K562 (cell line): ENCODE results near the gene PTPRR. TPM values are rescaled to one million over a fixed set of nuclear protein-coding genes. Genes with fewer than 3 reads are reported as not detected.

Source experiments
- ATAC-seq: fragments of 200-7000 bp; cut with Tn5 transposase; 3 replicates; pipeline ENCODE4 v1.9.1; 2020; ENCODE audit warnings: moderate library complexity
- BruUV-seq: library from RNA; stranded (reverse); fragments of 400-500 nt; replicated peaks from 2 replicates; lab custom pipeline; 2021; lab: Mats Ljungman, UMichigan
- CTCF ChIA-PET: fragments of 300-600 bp; formaldehyde crosslinking; extraction: SDS; loops from one replicate; lab custom pipeline; 2021; ENCODE audit warnings: low intra/inter-chr PET ratio; lab: Yijun Ruan, JAX
- POLR2A ChIA-PET: fragments of 300-600, 350-650 bp; sonication (Branson Sonifier 250); formaldehyde crosslinking; extraction: SDS; loops from one replicate; lab custom pipeline; 2021; ENCODE audit warnings: antibody characterized with exemption, inconsistent platforms; lab: Yijun Ruan, JAX
- DNase-seq, 4 experiments: peaks; one replicate each; pipeline versions ENCODE4 v3.0.0 to v3.0.0-alpha.2; 2011 to 2018; ENCODE audit warnings: low spot score in 3 of 4, mixed read lengths in 3 of 4; ENCODE audit errors: extremely low read depth in 1 of 4
- FAIRE-seq: peaks from 2 replicates; lab custom pipeline; 2011; peaks lifted over from hg19 to GRCh38; lab: Jason Lieb, UNC
- H2AFZ ChIP-seq: 2 replicates; pipeline ENCODE4 v1.6.0; 2011; ENCODE audit warnings: low read depth, low read length, control low read depth, inconsistent platforms
- H3K27ac ChIP-seq: fragments of 200-600 bp; 3 replicates; pipeline ENCODE4 v1.8.0; 2011; ENCODE audit warnings: low read depth, mild to moderate bottlenecking, control low read depth, inconsistent platforms, low read length, moderate library complexity, mixed read lengths; ENCODE audit errors: extremely low read depth
- H3K27me3 ChIP-seq, 2 experiments: fragments of 300-600 bp in 1 of 2; 2 replicates in 1 of 2; 3 replicates in 1 of 2; pipeline versions ENCODE4 v1.6.0 to v1.8.0; 2011; ENCODE audit warnings: inconsistent platforms in 2 of 2, low read length in 2 of 2, mild to moderate bottlenecking in 1 of 2, mixed read lengths in 1 of 2, moderate library complexity in 1 of 2; ENCODE audit not compliant: control insufficient read depth in 2 of 2, insufficient read depth in 2 of 2
- H3K36me3 ChIP-seq: fragments of 300-600 bp; 3 replicates; pipeline ENCODE4 v1.8.0; 2011; ENCODE audit warnings: mild to moderate bottlenecking, low read length, inconsistent platforms; ENCODE audit not compliant: control insufficient read depth, insufficient read depth
- H3K4me1 ChIP-seq, 2 experiments: fragments of 200-600 bp in 1 of 2; replicated peaks in 1 of 2; 2 replicates in 1 of 2; 3 replicates in 1 of 2; pipeline versions ENCODE4 v1.5.1 to v1.8.0; 2011; ENCODE audit warnings: inconsistent platforms in 2 of 2, low read length in 2 of 2, mild to moderate bottlenecking in 1 of 2, mixed read lengths in 1 of 2, moderate library complexity in 1 of 2; ENCODE audit not compliant: control insufficient read depth in 2 of 2, insufficient read depth in 2 of 2
- H3K4me2 ChIP-seq: 2 replicates; pipeline ENCODE4 v1.6.1; 2011; ENCODE audit warnings: low read length, control low read depth, inconsistent platforms, mixed read lengths; ENCODE audit not compliant: insufficient read depth
- H3K4me3 ChIP-seq: fragments of 200-600 bp; sonication (generic), shearing (Covaris generic); 2 replicates; pipeline ENCODE4 v1.5.1; 2016; ENCODE audit warnings: control low read depth, inconsistent platforms
- H3K79me2 ChIP-seq: fragments of 200-600 bp; 3 replicates; pipeline ENCODE4 v1.8.0; 2011; ENCODE audit warnings: low read length, inconsistent platforms; ENCODE audit not compliant: control insufficient read depth, insufficient read depth
- H3K9ac ChIP-seq, 2 experiments: 2 replicates each; pipeline versions ENCODE4 v1.6.0 to v1.6.1; 2011; ENCODE audit warnings: low read depth in 2 of 2, low read length in 2 of 2, control low read depth in 1 of 2, inconsistent platforms in 1 of 2, mild to moderate bottlenecking in 1 of 2, mixed read lengths in 1 of 2; ENCODE audit not compliant: insufficient read depth in 1 of 2
- H3K9me1 ChIP-seq: one replicate; pipeline ENCODE4 v1.6.0; 2011; ENCODE audit warnings: inconsistent platforms, mild to moderate bottlenecking, low read length, moderate library complexity; ENCODE audit not compliant: control insufficient read depth, insufficient read depth
- H3K9me3 ChIP-seq: replicated peaks from 2 replicates; pipeline ENCODE4 v1.5.1; 2011; ENCODE audit warnings: low read depth, low read length, inconsistent platforms; ENCODE audit not compliant: control insufficient read depth, insufficient read depth
- H4K20me1 ChIP-seq: replicated peaks from 2 replicates; pipeline ENCODE4 v1.6.1; 2011; ENCODE audit warnings: low read length, inconsistent platforms, mixed read lengths; ENCODE audit not compliant: control insufficient read depth, insufficient read depth
- CEBPG ChIP-seq, 3 experiments: fragments of 200-800 bp in 1 of 3; sonication (Bioruptor generic) in 1 of 3; sonication (generic) in 1 of 3; formaldehyde crosslinking in 1 of 3; IDR thresholded peaks in 2 of 3; conservative IDR thresholded peaks in 1 of 3; 2 replicates each; pipeline versions ENCODE4 v1.6.1 to v1.8.0; 2016 to 2022; ENCODE audit warnings: missing compliant biosample characterization in 2 of 3, missing genetic modification characterization in 2 of 3, mild to moderate bottlenecking in 1 of 3, missing genetic modification reagents in 1 of 3
- NFXL1 ChIP-seq: fragments of 450-650 bp; formaldehyde crosslinking; IDR thresholded peaks from 2 replicates; pipeline ENCODE4 v1.4.0; 2021; ENCODE audit warnings: mild to moderate bottlenecking
- ZBTB1 ChIP-seq: sonication (generic); formaldehyde crosslinking; IDR thresholded peaks from 2 replicates; pipeline ENCODE4 v1.8.1; 2023; ENCODE audit warnings: missing genetic modification reagents, low read depth, mild to moderate bottlenecking, borderline replicate concordance
- WGBS: fragments of 100-300 bp; shearing (Covaris generic); methylation state at CpG from one replicate; pipeline ENCODE4 v1.1.6; 2016; ENCODE audit warnings: low coverage, mixed read lengths; ENCODE audit not compliant: insufficient coverage; ENCODE audit errors: missing lambda C conversion rate; 5-methylcytosine and 5-hydroxymethylcytosine counted together
- in situ Hi-C: fragments of 300-500 bp; cut with MboI; formaldehyde crosslinking; loops from 4 replicates; pipeline ENCODE4 v1.15.0; 2018; ENCODE audit warnings: inconsistent platforms, mixed read lengths
- intact Hi-C: fragments of 100-400 bp; cut with micrococcal nuclease; formaldehyde crosslinking; loops from 2 replicates; pipeline ENCODE4 v1.14.2; 2022
- polyA plus RNA-seq, 8 experiments: library from polyadenylated mRNA; depleted of rRNA in 4 of 8; stranded (reverse) in 5 of 8; unstranded in 3 of 8; fragments of >200 nt; fragmentation: Nextera tagmentation in 2 of 8; fragmentation: Illumina TruSeq in 1 of 8; extraction: Ambion mirVana in 2 of 8; extraction: Trizol in 1 of 8; gene quantifications; 2 replicates each; pipeline versions ENCODE4 v1.2.1 to v1.2.3, GENCODE V29; 2011 to 2014; ENCODE audit warnings: inconsistent platforms in 1 of 8, missing spikeins in 1 of 8
- total RNA-seq, 7 experiments: library from RNA; depleted of rRNA in 6 of 7; stranded (reverse); fragments of >200 nt in 6 of 7; fragmentation: Illumina TruSeq in 2 of 7; extraction: Trizol in 2 of 7; gene quantifications; 2 replicates each; pipeline versions ENCODE4 v1.2.1 to v1.2.3, GENCODE V29; 2011 to 2021; ENCODE audit warnings: low replicate concordance in 1 of 7

Gene PTPRR
- total and polyA plus RNA-seq, 9 of the 15 experiments (the other 6 are each of a cell fraction or from before 2014, with no cell fraction given): 6.6 to 41.7 (median 12.3) TPM

- Histone ChIP-seq H4K20me1 (no peaks in the 10 kb centered on the region), H3K27ac (no peak overlapping the region), H3K36me3 (no peaks in the 10 kb centered on the region), H2AFZ (no peak overlapping the region), H3K4me3 (no peak overlapping the region), H3K27me3 (no peaks in the 10 kb centered on the region; a peak in 1 of 5 replicates), H3K9ac (no peak overlapping the region), H3K9me1 (no peaks in the 10 kb centered on the region), H3K9me3 (no peaks in the 10 kb centered on the region), H3K4me1 (no peaks in the 10 kb centered on the region), H3K79me2 (no peaks in the 10 kb centered on the region), H3K4me2 (no peak overlapping the region)
- ATAC-seq (no peak), DNase-seq (no peak), FAIRE-seq (no peak)
- in situ Hi-C loops: no loop called here
- 0% methylated on average over 3 of the region's 3 CpGs for WGBS
- no TSS peak for BruUV-seq
- intact Hi-C loops: no loop called here
- TF ChIP-seq CEBPG (CRISPR knock-in tag; IDR thresholded peaks at IDR 0.05) (no peak), CEBPG (tag; conservative IDR thresholded peaks at IDR 0.05 in 1 of 2, IDR thresholded peaks at IDR 0.05 in 1 of 2) (no peak), ZBTB1 (CRISPR knock-in tag) (no peak)
- ChIA-PET CTCF (no interaction called here), POLR2A (interaction anchor here (1.2 kb wide), 1 partner anchor 10 kb away, joined by 5 read pairs; no protein-coding TSS in a partner anchor)
Measured at GRCh38 chr12:70885956-70886355, 34.6 kb downstream of the PTPRR start.

- Histone ChIP-seq H3K4me2 (no peak overlapping the region), H3K9me3 (no peaks in the 10 kb centered on the region), H3K9me1 (no peaks in the 10 kb centered on the region), H3K79me2 (no peaks in the 10 kb centered on the region), H2AFZ (no peak overlapping the region), H3K36me3 (no peaks in the 10 kb centered on the region), H3K9ac (no peak overlapping the region), H3K27me3 (no peaks in the 10 kb centered on the region; a peak in 1 of 5 replicates), H4K20me1 (no peaks in the 10 kb centered on the region), H3K27ac (no peak overlapping the region), H3K4me1 (no peaks in the 10 kb centered on the region), H3K4me3 (no peak overlapping the region)
- 0% methylated on average over 1 of the region's 1 CpG for WGBS
- no peak for TF ChIP-seq NFXL1 (CRISPR knock-in tag)
- no peak for FAIRE-seq
- ChIA-PET CTCF (no interaction called here), POLR2A (no interaction called here)
- in situ Hi-C loops (no loop called here), intact Hi-C loops (no loop called here)
- BruUV-seq: no TSS peak
- ATAC-seq: no peak
- no peak for DNase-seq
Measured at GRCh38 chr12:70883855-70884254, 36.7 kb downstream of the PTPRR start.
